IMR-90 (cell line): ENCODE results near the gene ICAM2. TPM values are rescaled to one million over a fixed set of nuclear protein-coding genes. Genes with fewer than 3 reads are reported as not detected.

ENCODE experiments used
- ATAC-seq: fragments of 200-7000 bp; cut with Tn5 transposase; 2 replicates; pipeline ENCODE4 v1.9.1; 2020; ENCODE audit warnings: low read depth, mild to moderate bottlenecking, moderate library complexity
- BruUV-seq: library from RNA; stranded (reverse); fragments of 400-500 nt; replicated peaks from 2 replicates; lab custom pipeline; 2021; lab: Mats Ljungman, UMichigan
- CTCF ChIA-PET: fragments of 300-600 bp; formaldehyde crosslinking; extraction: SDS; loops from one replicate; lab custom pipeline; 2021; ENCODE audit warnings: antibody characterized with exemption; lab: Yijun Ruan, JAX
- POLR2A ChIA-PET: fragments of 300-600 bp; sonication (Branson Sonifier 250); formaldehyde crosslinking; loops from one replicate; lab custom pipeline; 2022; ENCODE audit warnings: antibody characterized with exemption; ENCODE audit not compliant: unreplicated experiment; lab: Charles Lee
- DNase-seq: peaks from one replicate; pipeline ENCODE4 v3.0.0; 2013
- H2AFZ ChIP-seq: replicated peaks from 2 replicates; pipeline ENCODE3; 2013; ENCODE audit warnings: low read length, mild to moderate bottlenecking; ENCODE audit not compliant: poor library complexity
- H2AK5ac ChIP-seq: 2 replicates; pipeline ENCODE4 v1.6.1; 2013; ENCODE audit warnings: low read depth, low read length, inconsistent platforms
- H2AK9ac ChIP-seq: replicated peaks from 2 replicates; pipeline ENCODE3; 2013; ENCODE audit warnings: mild to moderate bottlenecking, low read depth, low read length, moderate library complexity; ENCODE audit not compliant: poor library complexity
- H2BK120ac ChIP-seq: 2 replicates; pipeline ENCODE4 v1.6.1; 2013; ENCODE audit warnings: low read depth, low read length, inconsistent platforms
- H2BK15ac ChIP-seq: 3 replicates; pipeline ENCODE4 v1.6.1; 2013; ENCODE audit warnings: low read depth, low read length, inconsistent platforms
- H2BK20ac ChIP-seq: 2 replicates; pipeline ENCODE4 v1.6.1; 2013; ENCODE audit warnings: low read depth, mild to moderate bottlenecking, inconsistent platforms, low read length, moderate library complexity
- H2BK5ac ChIP-seq: 2 replicates; pipeline ENCODE4 v1.6.1; 2013; ENCODE audit warnings: mild to moderate bottlenecking, low read depth, low read length, inconsistent platforms; ENCODE audit not compliant: poor library complexity, severe bottlenecking
- H3K14ac ChIP-seq: replicated peaks from 2 replicates; pipeline ENCODE4 v1.6.1; 2013; ENCODE audit warnings: low read depth, low read length, inconsistent platforms
- H3K18ac ChIP-seq: 2 replicates; pipeline ENCODE4 v1.6.1; 2013; ENCODE audit warnings: low read depth, low read length, control low read depth
- H3K23ac ChIP-seq: 2 replicates; pipeline ENCODE4 v1.6.1; 2013; ENCODE audit warnings: low read depth, low read length, inconsistent platforms
- H3K27ac ChIP-seq: 2 replicates; pipeline ENCODE4 v1.5.1; 2013; ENCODE audit warnings: mild to moderate bottlenecking, control low read depth, low read length; ENCODE audit not compliant: insufficient read depth
- H3K27me3 ChIP-seq: 2 replicates; pipeline ENCODE4 v1.6.1; 2013; ENCODE audit warnings: low read length; ENCODE audit not compliant: control insufficient read depth, insufficient read depth
- H3K36me3 ChIP-seq: 2 replicates; pipeline ENCODE4 v1.6.1; 2013; ENCODE audit warnings: low read length, mixed read lengths; ENCODE audit not compliant: control insufficient read depth, insufficient read depth
- H3K4ac ChIP-seq: 2 replicates; pipeline ENCODE4 v1.6.1; 2013; ENCODE audit warnings: low read depth, low read length, inconsistent platforms
- H3K4me1 ChIP-seq: 2 replicates; pipeline ENCODE4 v1.6.1; 2013; ENCODE audit warnings: low read length, mixed read lengths; ENCODE audit not compliant: control insufficient read depth, insufficient read depth
- H3K4me2 ChIP-seq: 2 replicates; pipeline ENCODE4 v1.6.1; 2013; ENCODE audit warnings: low read depth, mild to moderate bottlenecking, control low read depth, low read length, moderate library complexity
- H3K4me3 ChIP-seq: 2 replicates; pipeline ENCODE4 v1.5.1; 2013; ENCODE audit warnings: low read depth, mild to moderate bottlenecking, control low read depth, low read length, moderate library complexity; ENCODE audit not compliant: insufficient read depth
- H3K56ac ChIP-seq: 2 replicates; pipeline ENCODE4 v1.6.1; 2013; ENCODE audit warnings: low read length, inconsistent platforms; ENCODE audit not compliant: insufficient read depth; ENCODE audit errors: extremely low read depth
- H3K79me1 ChIP-seq, 2 experiments: 2 replicates each; pipeline ENCODE4 v1.6.1; 2013; ENCODE audit warnings: low read length in 2 of 2, inconsistent platforms in 1 of 2, low read depth in 1 of 2
- H3K9ac ChIP-seq: 2 replicates; pipeline ENCODE4 v1.6.1; 2013; ENCODE audit warnings: low read depth, low read length, control low read depth
- H3K9me1 ChIP-seq: 2 replicates; pipeline ENCODE4 v1.6.1; 2013; ENCODE audit warnings: low read length, inconsistent platforms; ENCODE audit not compliant: insufficient read depth
- H3K9me3 ChIP-seq: 2 replicates; pipeline ENCODE4 v1.6.1; 2013; ENCODE audit warnings: low read length; ENCODE audit not compliant: control insufficient read depth, insufficient read depth
- H4K20me1 ChIP-seq: 2 replicates; pipeline ENCODE4 v1.6.1; 2013; ENCODE audit warnings: low read length, inconsistent platforms; ENCODE audit not compliant: insufficient read depth
- H4K5ac ChIP-seq: 2 replicates; pipeline ENCODE4 v1.6.1; 2013; ENCODE audit warnings: mild to moderate bottlenecking, low read depth, low read length, control low read depth
- H4K8ac ChIP-seq, 2 experiments: 2 replicates each; pipeline ENCODE4 v1.6.1; 2013; ENCODE audit warnings: low read depth in 2 of 2, low read length in 2 of 2, control low read depth in 1 of 2, inconsistent platforms in 1 of 2
- H4K91ac ChIP-seq: 2 replicates; pipeline ENCODE4 v1.6.1; 2013; ENCODE audit warnings: low read depth, low read length, inconsistent platforms; ENCODE audit not compliant: insufficient read depth
- FOS ChIP-seq: fragments of 150-350 bp; IDR thresholded peaks from 2 replicates; pipeline ENCODE4 v1.6.1; 2016; ENCODE audit warnings: low read depth, low read length
- MAFK ChIP-seq: IDR thresholded peaks from 2 replicates; pipeline ENCODE4 v1.6.1; 2012; ENCODE audit warnings: low read depth, low read length, improper control_type of control experiment
- MAZ ChIP-seq: IDR thresholded peaks from 2 replicates; pipeline ENCODE4 v1.6.1; 2012; ENCODE audit warnings: low read depth, mild to moderate bottlenecking, low read length, improper control_type of control experiment, moderate library complexity, borderline replicate concordance
- MXI1 ChIP-seq: IDR thresholded peaks from 2 replicates; pipeline ENCODE4 v1.6.1; 2012; ENCODE audit warnings: low read depth, mild to moderate bottlenecking, low read length, moderate library complexity, borderline replicate concordance
- NFE2L2 ChIP-seq: fragments of 150-350 bp; IDR thresholded peaks from 2 replicates; pipeline ENCODE4 v1.6.1; 2016; ENCODE audit warnings: low read depth, mild to moderate bottlenecking, low read length
- POLR2A ChIP-seq: IDR thresholded peaks from 2 replicates; pipeline ENCODE4 v1.6.1; 2012; ENCODE audit warnings: mild to moderate bottlenecking, low read depth, low read length
- RAD21 ChIP-seq: IDR thresholded peaks from 2 replicates; pipeline ENCODE4 v1.6.1; 2012; ENCODE audit warnings: low read length, improper control_type of control experiment
- RCOR1 ChIP-seq: IDR thresholded peaks from 2 replicates; pipeline ENCODE4 v1.6.1; 2012; ENCODE audit warnings: mild to moderate bottlenecking, low read length, improper control_type of control experiment; ENCODE audit not compliant: insufficient replicate concordance
- RFX5 ChIP-seq: IDR thresholded peaks from 2 replicates; pipeline ENCODE4 v1.8.0; 2012; ENCODE audit warnings: low read depth, mild to moderate bottlenecking, low read length, moderate library complexity
- SMC3 ChIP-seq: fragments of 150-350 bp; IDR thresholded peaks from 2 replicates; pipeline ENCODE4 v1.6.1; 2016; ENCODE audit warnings: low read depth, mild to moderate bottlenecking, antibody characterized with exemption, low read length, moderate library complexity
- WGBS, 2 experiments: methylation state at CpG; one replicate each; pipeline versions ENCODE4 v1.1.5 to v1.1.7; 2013; ENCODE audit warnings: missing lambda C conversion rate in 2 of 2; ENCODE audit not compliant: insufficient read length in 1 of 2; ENCODE audit errors: extremely low coverage in 2 of 2; 5-methylcytosine and 5-hydroxymethylcytosine counted together
- dilution Hi-C: fragments of 300-500 bp; cut with HindIII; formaldehyde crosslinking; loops from one replicate; pipeline ENCODE4 v1.14.3; 2018; ENCODE audit warnings: low sequenced_read_pairs; ENCODE audit not compliant: unreplicated experiment
- in situ Hi-C: fragments of 300-500 bp; cut with MboI; formaldehyde crosslinking; loops from 3 replicates; pipeline ENCODE4 v1.14.3; 2019; ENCODE audit warnings: low sequenced_read_pairs, inconsistent platforms, mixed read lengths
- intact Hi-C: fragments of 100-400 bp; cut with micrococcal nuclease; formaldehyde crosslinking; loops from 2 replicates; pipeline ENCODE4 v1.10.0; 2022
- polyA plus RNA-seq, 3 experiments: library from polyadenylated mRNA; depleted of rRNA; stranded (reverse); fragments of >200 nt; gene quantifications; 2 replicates each; pipeline ENCODE4 v1.2.3, GENCODE V29; 2012; ENCODE audit warnings: low replicate concordance in 1 of 3
- total RNA-seq: library from RNA; depleted of rRNA; stranded (reverse); fragments of >200 nt; gene quantifications from 2 replicates; pipeline ENCODE4 v1.2.3, GENCODE V29; 2012
- TF ChIP-seq, protein P1 (sequence below): conservative IDR thresholded peaks from 2 replicates; pipeline ENCODE4 v1.5.1; 2012; ENCODE audit warnings: mild to moderate bottlenecking, low read depth, low read length, improper control_type of control experiment
- TF ChIP-seq, protein P2 (sequence below): fragments of 150-350 bp; IDR thresholded peaks from 2 replicates; pipeline ENCODE4 v1.6.1; 2016; ENCODE audit warnings: low read depth, mild to moderate bottlenecking, low read length, moderate library complexity, borderline replicate concordance

Gene ICAM2
- total and polyA plus RNA-seq, 2 of the 4 experiments (the other 2 are of a cell fraction), result 0.12 TPM; not detected in 1

DNA sequence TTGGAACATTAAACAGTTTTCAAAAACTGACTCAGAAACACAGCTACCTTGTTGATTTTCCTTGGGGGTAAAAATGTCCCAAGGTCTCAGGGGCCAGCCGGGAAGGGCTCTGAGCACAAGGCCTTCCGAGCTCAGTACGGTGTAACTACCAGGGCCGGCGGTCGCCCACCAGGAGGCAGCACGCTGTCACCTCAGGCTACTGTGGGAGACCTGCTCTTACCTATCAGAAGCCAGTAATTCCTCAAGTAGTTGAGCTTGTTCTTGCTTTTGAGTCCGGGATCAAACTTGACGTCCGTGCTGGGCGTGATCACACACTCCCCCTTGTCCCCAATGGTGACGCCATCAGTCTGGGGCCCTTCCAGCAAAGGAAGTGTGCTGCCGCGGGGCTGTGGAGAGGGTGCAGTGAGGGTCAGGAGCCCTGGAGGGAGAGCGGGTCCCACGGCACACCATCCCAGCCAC, 43.4 kb upstream of the ICAM2 start:
- H3K9me1 ChIP-seq, result peaks cover 3% of the 10 kb centered on the region; the same call in 1 of the 2 replicates
- H3K79me1 ChIP-seq, result 0 out of 4 replicates have a peak, but pooled peaks cover 0 to 3% of the 10 kb centered on the region in 2 experiments
- H3K27ac ChIP-seq, result no peak overlapping the region
- no peak overlapping the region for H3K14ac ChIP-seq
- no peak overlapping the region for H2BK20ac ChIP-seq
- intact Hi-C loops, result loop anchor here (1.0 kb wide), 1 partner anchor 70 kb away; no protein-coding TSS in a partner anchor
- no peak overlapping the region for H4K8ac ChIP-seq
- H2BK15ac ChIP-seq, result no peak overlapping the region
- ATAC-seq, result peak; percentile 49
- dilution Hi-C loops, result no loop called here
- H4K91ac ChIP-seq, result no peak overlapping the region
- POLR2A ChIA-PET, result no interaction called here
- H2AFZ ChIP-seq, result no peak overlapping the region
- no peak overlapping the region for H3K4ac ChIP-seq
- H2AK5ac ChIP-seq, result no peak overlapping the region
- no peak overlapping the region for H2AK9ac ChIP-seq
- DNase-seq, result peak; percentile 27
- no peaks in the 10 kb centered on the region for H3K27me3 ChIP-seq
- in situ Hi-C loops, result no loop called here
- H3K56ac ChIP-seq, result no peak overlapping the region
- TF ChIP-seq MAZ, result no peak
- TF ChIP-seq, protein P1, sequence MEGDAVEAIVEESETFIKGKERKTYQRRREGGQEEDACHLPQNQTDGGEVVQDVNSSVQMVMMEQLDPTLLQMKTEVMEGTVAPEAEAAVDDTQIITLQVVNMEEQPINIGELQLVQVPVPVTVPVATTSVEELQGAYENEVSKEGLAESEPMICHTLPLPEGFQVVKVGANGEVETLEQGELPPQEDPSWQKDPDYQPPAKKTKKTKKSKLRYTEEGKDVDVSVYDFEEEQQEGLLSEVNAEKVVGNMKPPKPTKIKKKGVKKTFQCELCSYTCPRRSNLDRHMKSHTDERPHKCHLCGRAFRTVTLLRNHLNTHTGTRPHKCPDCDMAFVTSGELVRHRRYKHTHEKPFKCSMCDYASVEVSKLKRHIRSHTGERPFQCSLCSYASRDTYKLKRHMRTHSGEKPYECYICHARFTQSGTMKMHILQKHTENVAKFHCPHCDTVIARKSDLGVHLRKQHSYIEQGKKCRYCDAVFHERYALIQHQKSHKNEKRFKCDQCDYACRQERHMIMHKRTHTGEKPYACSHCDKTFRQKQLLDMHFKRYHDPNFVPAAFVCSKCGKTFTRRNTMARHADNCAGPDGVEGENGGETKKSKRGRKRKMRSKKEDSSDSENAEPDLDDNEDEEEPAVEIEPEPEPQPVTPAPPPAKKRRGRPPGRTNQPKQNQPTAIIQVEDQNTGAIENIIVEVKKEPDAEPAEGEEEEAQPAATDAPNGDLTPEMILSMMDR, result peak; percentile 43
- no peak for TF ChIP-seq MAFK
- no peak for TF ChIP-seq FOS
- no peak for TF ChIP-seq RCOR1
- TF ChIP-seq POLR2A, result no peak
- peak; percentile 60 for TF ChIP-seq SMC3
- TF ChIP-seq RAD21, result peak; percentile 57
- TF ChIP-seq RFX5, result no peak
- TF ChIP-seq MXI1, result no peak
- TF ChIP-seq NFE2L2, result no peak
- TF ChIP-seq, protein P2, sequence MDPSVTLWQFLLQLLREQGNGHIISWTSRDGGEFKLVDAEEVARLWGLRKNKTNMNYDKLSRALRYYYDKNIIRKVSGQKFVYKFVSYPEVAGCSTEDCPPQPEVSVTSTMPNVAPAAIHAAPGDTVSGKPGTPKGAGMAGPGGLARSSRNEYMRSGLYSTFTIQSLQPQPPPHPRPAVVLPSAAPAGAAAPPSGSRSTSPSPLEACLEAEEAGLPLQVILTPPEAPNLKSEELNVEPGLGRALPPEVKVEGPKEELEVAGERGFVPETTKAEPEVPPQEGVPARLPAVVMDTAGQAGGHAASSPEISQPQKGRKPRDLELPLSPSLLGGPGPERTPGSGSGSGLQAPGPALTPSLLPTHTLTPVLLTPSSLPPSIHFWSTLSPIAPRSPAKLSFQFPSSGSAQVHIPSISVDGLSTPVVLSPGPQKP, result no peak
- H3K36me3 ChIP-seq, result peaks cover 17% of the 10 kb centered on the region
- H2BK5ac ChIP-seq, result no peak overlapping the region
- H2BK120ac ChIP-seq, result no peak overlapping the region
- H3K9ac ChIP-seq, result no peak overlapping the region
- CTCF ChIA-PET, result interaction anchor here (0.6 to 1.1 kb wide), 3 partner anchors 11 to 70 kb away, joined by 3 to 4 read pairs (median 4); partner anchors contain the start of gene ERN1
- no peak overlapping the region for H3K4me2 ChIP-seq
- no peak overlapping the region for H3K23ac ChIP-seq
- no peak overlapping the region for H4K5ac ChIP-seq
- H4K20me1 ChIP-seq, result no peaks in the 10 kb centered on the region
- no peak overlapping the region for H3K18ac ChIP-seq
- H3K4me1 ChIP-seq, result peaks cover 2% of the 10 kb centered on the region; the same call in 1 of the 2 replicates
- WGBS, 2 experiments, result 53% methylated on average over 4 of the region's 16 CpGs; no CpG with 5 or more reads in 1 of the 2 experiments
- H3K9me3 ChIP-seq, result peaks cover 2% of the 10 kb centered on the region; the same call in 1 of the 2 replicates
- no TSS peak for BruUV-seq
- no peak overlapping the region for H3K4me3 ChIP-seq
